Mesenchymal stem cell (in vitro differentiated cells and primary cell): ENCODE measurements around the gene TIGD2.

ENCODE experiments used
- DNase-seq: peaks from one replicate; pipeline ENCODE4 v3.0.0-alpha.2; 2013
- H2AFZ ChIP-seq: one replicate; pipeline ENCODE4 v1.6.1; 2013; ENCODE audit warnings: low read depth, mild to moderate bottlenecking, control low read depth, inconsistent platforms, low read length, moderate library complexity
- H2AK5ac ChIP-seq: 2 replicates; pipeline ENCODE4 v1.6.1; 2013; ENCODE audit warnings: low read length, moderate library complexity, mild to moderate bottlenecking, inconsistent platforms; ENCODE audit not compliant: severe bottlenecking
- H2BK120ac ChIP-seq: one replicate; pipeline ENCODE4 v1.6.1; 2013; ENCODE audit warnings: low read depth, mild to moderate bottlenecking, inconsistent platforms, low read length, moderate library complexity
- H2BK12ac ChIP-seq, 2 experiments: one replicate each; pipeline ENCODE4 v1.6.1; 2013; ENCODE audit warnings: inconsistent platforms in 2 of 2, low read length in 2 of 2, mild to moderate bottlenecking in 2 of 2, moderate library complexity in 2 of 2, control low read depth in 1 of 2
- H2BK15ac ChIP-seq: one replicate; pipeline ENCODE4 v1.6.1; 2013; ENCODE audit warnings: mild to moderate bottlenecking, low read depth, inconsistent platforms; ENCODE audit not compliant: poor library complexity, severe bottlenecking
- H2BK5ac ChIP-seq: 2 replicates; pipeline ENCODE4 v1.6.1; 2013; ENCODE audit warnings: low read depth, mild to moderate bottlenecking, low read length, control low read depth, inconsistent platforms; ENCODE audit not compliant: poor library complexity, severe bottlenecking
- H3K14ac ChIP-seq, 2 experiments: one replicate each; pipeline ENCODE4 v1.6.1; 2013; ENCODE audit warnings: inconsistent platforms in 2 of 2, low read length in 2 of 2, control low read depth in 1 of 2, mild to moderate bottlenecking in 1 of 2, moderate library complexity in 1 of 2
- H3K18ac ChIP-seq, 2 experiments: one replicate each; pipeline ENCODE4 v1.6.1; 2013; ENCODE audit warnings: inconsistent platforms in 2 of 2, low read length in 2 of 2, control low read depth in 1 of 2, low read depth in 1 of 2, mild to moderate bottlenecking in 1 of 2
- H3K23ac ChIP-seq, 2 experiments: one replicate each; pipeline ENCODE4 v1.6.1; 2013; ENCODE audit warnings: inconsistent platforms in 2 of 2, low read length in 2 of 2, mild to moderate bottlenecking in 2 of 2, moderate library complexity in 2 of 2, control low read depth in 1 of 2
- H3K27ac ChIP-seq: 2 replicates; pipeline ENCODE4 v1.5.1; 2013; ENCODE audit warnings: mild to moderate bottlenecking, moderate library complexity, low read length, control low read depth, inconsistent platforms; ENCODE audit not compliant: poor library complexity, severe bottlenecking
- H3K27me3 ChIP-seq, 2 experiments: 2 replicates each; pipeline versions ENCODE4 v1.6.1 to v1.7.0; 2013; ENCODE audit warnings: low read length in 2 of 2, mild to moderate bottlenecking in 2 of 2, moderate library complexity in 2 of 2, control low read depth in 1 of 2, inconsistent platforms in 1 of 2; ENCODE audit not compliant: control insufficient read depth in 1 of 2, insufficient read depth in 1 of 2
- H3K36me3 ChIP-seq, 2 experiments: 2 replicates each; pipeline versions ENCODE4 v1.6.1 to v1.7.0; 2013; ENCODE audit warnings: low read length in 2 of 2, control low read depth in 1 of 2, inconsistent platforms in 1 of 2, low read depth in 1 of 2, mild to moderate bottlenecking in 1 of 2; ENCODE audit not compliant: insufficient read depth in 2 of 2, control insufficient read depth in 1 of 2
- H3K4ac ChIP-seq, 2 experiments: one replicate each; pipeline ENCODE4 v1.6.1; 2013; ENCODE audit warnings: inconsistent platforms in 2 of 2, low read length in 2 of 2, mild to moderate bottlenecking in 2 of 2, moderate library complexity in 2 of 2, control low read depth in 1 of 2, low read depth in 1 of 2
- H3K4me1 ChIP-seq: 2 replicates; pipeline ENCODE4 v1.6.1; 2013; ENCODE audit warnings: low read depth, low read length, control low read depth; ENCODE audit not compliant: control insufficient read depth, insufficient read depth
- H3K4me2 ChIP-seq: 2 replicates; pipeline ENCODE4 v1.6.1; 2013; ENCODE audit warnings: low read length, mild to moderate bottlenecking, inconsistent platforms; ENCODE audit not compliant: poor library complexity, severe bottlenecking
- H3K4me3 ChIP-seq, 2 experiments: 2 replicates each; pipeline versions ENCODE4 v1.5.1 to v1.7.0; 2013; ENCODE audit warnings: low read length in 2 of 2, mild to moderate bottlenecking in 2 of 2, control low read depth in 1 of 2, low read depth in 1 of 2; ENCODE audit not compliant: insufficient read depth in 1 of 2
- H3K79me1 ChIP-seq: replicated peaks from 2 replicates; pipeline ENCODE4 v1.6.1; 2013; ENCODE audit warnings: mild to moderate bottlenecking, control low read depth, low read length, inconsistent platforms; ENCODE audit not compliant: poor library complexity, severe bottlenecking
- H3K9ac ChIP-seq: 2 replicates; pipeline ENCODE4 v1.7.0; 2013; ENCODE audit warnings: mild to moderate bottlenecking, low read length, moderate library complexity
- H3K9me3 ChIP-seq: 2 replicates; pipeline ENCODE4 v1.7.0; 2013; ENCODE audit warnings: mild to moderate bottlenecking, low read length; ENCODE audit not compliant: control insufficient read depth
- H4K8ac ChIP-seq: one replicate; pipeline ENCODE4 v1.6.1; 2013; ENCODE audit warnings: inconsistent platforms, mild to moderate bottlenecking, low read length, moderate library complexity
- H4K91ac ChIP-seq: one replicate; pipeline ENCODE4 v1.6.1; 2013; ENCODE audit warnings: mild to moderate bottlenecking, low read length, inconsistent platforms
- WGBS: methylation state at CpG from one replicate; pipeline ENCODE4 v1.1.7; 2013; ENCODE audit warnings: mixed read lengths; 5-methylcytosine and 5-hydroxymethylcytosine counted together

TIGD2 gene

DNA sequence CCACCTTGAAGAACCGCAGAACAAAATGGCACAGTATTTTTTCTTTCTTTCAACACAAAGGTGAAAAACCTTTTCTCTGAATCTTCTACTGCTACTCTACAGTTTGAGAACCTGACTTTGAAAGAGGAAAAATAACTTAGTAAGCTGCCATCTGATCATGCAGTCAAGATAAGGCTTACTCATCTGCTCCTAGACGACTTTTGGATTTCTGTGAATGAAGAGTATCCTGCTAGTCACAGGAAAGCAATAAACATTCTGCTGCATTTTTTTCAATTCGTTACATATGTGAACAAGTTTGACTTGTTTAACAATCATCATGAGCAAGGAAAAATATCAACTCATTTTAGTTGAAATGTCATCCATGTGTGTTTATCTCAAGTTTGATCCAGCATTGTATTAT lies 25.2 kb downstream of the TIGD2 start:
- Histone ChIP-seq H2AFZ (no peak overlapping the region), H2BK12ac (no peak overlapping the region), H3K14ac (no peak overlapping the region), H4K91ac (no peak overlapping the region), H3K27ac (no peak overlapping the region), H2AK5ac (no peak overlapping the region), H3K4me3 (no peak overlapping the region), H3K27me3 (no peaks in the 10 kb centered on the region), H3K4me1 (no peaks in the 10 kb centered on the region), H2BK120ac (no peak overlapping the region), H3K36me3 (no peaks in the 10 kb centered on the region), H3K9ac (no peak overlapping the region), H3K4me2 (no peak overlapping the region), H3K18ac (no peak overlapping the region), H3K23ac (no peak overlapping the region), H4K8ac (no peak overlapping the region), H3K4ac (no peak overlapping the region), H2BK15ac (no peak overlapping the region), H2BK5ac (no peak overlapping the region), H3K9me3 (no peaks in the 10 kb centered on the region), H3K79me1 (no peaks in the 10 kb centered on the region)
- DNase-seq: peak; percentile 54
- WGBS: no CpG with 5 or more reads among the region's 3 CpGs

DNA sequence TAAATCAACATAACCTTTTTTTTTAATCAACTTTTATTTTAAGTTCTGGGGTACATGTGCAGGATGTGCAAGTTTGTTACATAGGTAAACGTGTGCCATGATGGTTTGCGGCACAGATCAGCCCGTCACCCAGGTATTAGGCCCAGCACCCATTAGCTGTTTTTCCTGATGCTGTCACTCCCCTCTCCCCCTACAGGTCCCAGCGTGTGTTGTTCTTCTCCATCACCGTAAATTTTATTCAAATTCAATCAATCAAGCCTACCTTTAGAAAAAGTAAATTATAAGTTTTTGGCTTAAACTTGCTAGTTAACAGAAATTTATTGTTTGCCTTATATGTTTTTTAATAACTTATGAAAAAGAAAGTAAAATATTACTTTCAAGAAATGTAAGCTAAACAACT lies 25.9 kb downstream of the TIGD2 start:
- DNase-seq: no peak
- Histone ChIP-seq H2AK5ac (no peak overlapping the region), H3K79me1 (no peaks in the 10 kb centered on the region), H2AFZ (no peak overlapping the region), H3K23ac (no peak overlapping the region), H4K91ac (no peak overlapping the region), H3K18ac (no peak overlapping the region), H2BK15ac (no peak overlapping the region), H3K9ac (no peak overlapping the region), H3K9me3 (no peaks in the 10 kb centered on the region), H3K14ac (no peak overlapping the region), H3K27ac (no peak overlapping the region), H3K27me3 (no peaks in the 10 kb centered on the region), H3K4ac (no peak overlapping the region), H2BK12ac (no peak overlapping the region), H3K36me3 (no peaks in the 10 kb centered on the region), H3K4me2 (no peak overlapping the region), H2BK5ac (no peak overlapping the region), H3K4me3 (no peak overlapping the region), H2BK120ac (no peak overlapping the region), H4K8ac (no peak overlapping the region), H3K4me1 (no peaks in the 10 kb centered on the region)
- 100% methylated on average over 3 of the region's 5 CpGs for WGBS

DNA sequence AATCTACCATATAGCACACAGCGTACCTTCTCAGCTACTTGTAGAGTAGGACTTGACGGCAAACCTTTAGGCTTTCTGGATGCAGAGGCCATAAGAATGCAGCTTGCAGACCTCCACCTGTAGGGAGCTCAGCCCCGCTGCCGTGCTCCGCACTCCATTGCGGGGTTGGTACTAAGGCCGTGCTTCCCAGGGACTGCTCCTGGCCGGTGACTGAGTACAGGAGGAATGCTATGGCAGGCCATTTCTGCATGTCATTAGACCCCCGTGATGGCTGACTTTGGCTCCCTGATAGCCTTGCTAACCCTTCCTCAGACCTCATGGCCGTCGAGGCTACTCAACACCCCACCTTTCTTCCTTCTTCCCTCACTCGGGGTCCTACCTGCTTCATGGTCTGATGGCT lies 26.4 kb downstream of the TIGD2 start:
- H2AFZ ChIP-seq: no peak overlapping the region
- no peak overlapping the region for H3K4me3 ChIP-seq
- H3K9me3 ChIP-seq: no peaks in the 10 kb centered on the region
- peak overlapping the region in 1 of 2 experiments; percentile 77 for H2BK12ac ChIP-seq
- no peak overlapping the region for H4K8ac ChIP-seq
- H3K36me3 ChIP-seq: no peaks in the 10 kb centered on the region
- H2BK5ac ChIP-seq: no peak overlapping the region
- no peaks in the 10 kb centered on the region for H3K79me1 ChIP-seq
- no peak overlapping the region for H2AK5ac ChIP-seq
- H3K27me3 ChIP-seq: no peaks in the 10 kb centered on the region
- H2BK120ac ChIP-seq: no peak overlapping the region
- H3K14ac ChIP-seq: peak overlapping the region in 1 of 2 experiments; percentile 18
- no peak overlapping the region for H2BK15ac ChIP-seq
- no peak overlapping the region for H3K4ac ChIP-seq
- H3K4me2 ChIP-seq: no peak overlapping the region
- H3K27ac ChIP-seq: no peak overlapping the region
- H3K23ac ChIP-seq: no peak overlapping the region
- no peak for DNase-seq
- H3K18ac ChIP-seq: peak overlapping the region in 1 of 2 experiments; percentile 34
- no peak overlapping the region for H3K9ac ChIP-seq
- WGBS: 85% methylated on average over 12 of the region's 12 CpGs
- no peaks in the 10 kb centered on the region for H3K4me1 ChIP-seq
- H4K91ac ChIP-seq: no peak overlapping the region

DNA sequence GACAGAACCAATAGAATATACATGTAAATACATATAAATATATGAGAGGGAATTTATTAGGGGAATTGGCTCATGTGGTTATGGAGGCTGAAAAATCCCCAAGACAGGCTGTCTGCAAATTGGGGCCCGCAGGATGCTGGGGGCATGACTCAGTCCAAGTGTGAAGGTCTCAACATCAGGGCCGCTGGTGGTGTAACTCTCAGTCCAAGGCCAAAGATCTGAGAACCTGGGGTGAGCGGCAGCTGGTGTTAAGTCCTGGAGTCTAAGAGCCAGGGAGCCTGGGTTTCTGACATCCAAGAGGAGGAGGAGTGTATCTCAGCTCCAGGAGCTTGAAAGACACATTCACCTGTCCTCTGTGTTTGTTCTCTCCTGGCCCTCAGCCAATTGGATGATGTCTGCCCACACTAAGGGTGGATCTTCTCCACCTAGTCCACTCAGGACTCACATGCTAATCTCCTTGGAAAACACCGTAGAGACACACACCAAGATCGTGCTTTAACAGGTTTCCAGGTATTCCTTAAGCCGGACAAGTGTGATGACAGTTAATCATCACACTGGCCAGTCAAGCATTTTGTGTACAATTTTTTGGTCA lies 28.9 kb downstream of the TIGD2 start:
- no peak overlapping the region for H2AFZ ChIP-seq
- H3K18ac ChIP-seq: no peak overlapping the region
- no peak overlapping the region for H2BK15ac ChIP-seq
- H3K36me3 ChIP-seq: no peaks in the 10 kb centered on the region
- no peak overlapping the region for H2BK120ac ChIP-seq
- no peak overlapping the region for H3K27ac ChIP-seq
- no peak overlapping the region for H4K8ac ChIP-seq
- no peak overlapping the region for H3K14ac ChIP-seq
- H3K27me3 ChIP-seq: no peaks in the 10 kb centered on the region
- no peaks in the 10 kb centered on the region for H3K79me1 ChIP-seq
- no peak overlapping the region for H3K23ac ChIP-seq
- no peak overlapping the region for H4K91ac ChIP-seq
- H3K9ac ChIP-seq: no peak overlapping the region
- no peak overlapping the region for H3K4me3 ChIP-seq
- no peaks in the 10 kb centered on the region for H3K4me1 ChIP-seq
- H2BK12ac ChIP-seq: no peak overlapping the region
- DNase-seq: no peak
- H3K4ac ChIP-seq: no peak overlapping the region
- no peak overlapping the region for H3K4me2 ChIP-seq
- WGBS: 93% methylated on average over 6 of the region's 6 CpGs
- no peak overlapping the region for H2AK5ac ChIP-seq
- no peak overlapping the region for H2BK5ac ChIP-seq
- H3K9me3 ChIP-seq: peaks cover 5% of the 10 kb centered on the region
